Astrocyte of the spinal cord (primary cell): Measurements from ENCODE around the gene IQCH.

Source experiments
- DNase-seq: peaks from one replicate; pipeline ENCODE4 v3.0.0; 2011; ENCODE audit warnings: low read depth, low spot score
- H3K4me3 ChIP-seq: 2 replicates; pipeline ENCODE4 v1.5.1; 2011; ENCODE audit warnings: low read depth, mild to moderate bottlenecking, low read length, moderate library complexity
- CTCF ChIP-seq: IDR thresholded peaks from 2 replicates; pipeline ENCODE4 v1.5.1; 2012; ENCODE audit warnings: low read depth, mild to moderate bottlenecking, low read length, inconsistent platforms
- in situ Hi-C: cut with HindIII; loops from 2 replicates; pipeline ENCODE4 v1.10.0; 2017; ENCODE audit warnings: low sequenced_read_pairs

The IQCH gene

GRCh38 chr15:67216859-67217258 lies 37.7 kb upstream of the IQCH start:
- in situ Hi-C loops, result no loop called here
- H3K4me3 ChIP-seq, result no peak overlapping the region
- no peak for DNase-seq
- no peak for TF ChIP-seq CTCF

GRCh38 chr15:67218428-67218827 lies 36.2 kb upstream of the IQCH start:
- H3K4me3 ChIP-seq, result no peak overlapping the region
- in situ Hi-C loops, result no loop called here
- TF ChIP-seq CTCF, result no peak
- no peak for DNase-seq

GRCh38 chr15:67219288-67219687 lies 35.3 kb upstream of the IQCH start:
- no peak for DNase-seq
- in situ Hi-C loops, result no loop called here
- no peak overlapping the region for H3K4me3 ChIP-seq
- TF ChIP-seq CTCF, result no peak

- TF ChIP-seq CTCF, result no peak
- no peak for DNase-seq
- H3K4me3 ChIP-seq, result no peak overlapping the region
- in situ Hi-C loops, result no loop called here
These were observed 29.7 kb upstream of the IQCH start for GRCh38 chr15:67224889-67225288.

- no peak for TF ChIP-seq CTCF
- no peak overlapping the region for H3K4me3 ChIP-seq
- DNase-seq, result peak; percentile 27
- in situ Hi-C loops, result no loop called here
These were observed 29.2 kb upstream of the IQCH start for GRCh38 chr15:67225336-67225735.

GRCh38 chr15:67227431-67227830 lies 27.2 kb upstream of the IQCH start:
- H3K4me3 ChIP-seq, result no peak overlapping the region
- in situ Hi-C loops, result no loop called here
- DNase-seq, result no peak
- TF ChIP-seq CTCF, result no peak

- in situ Hi-C loops, result no loop called here
- TF ChIP-seq CTCF, result no peak
- no peak for DNase-seq
- no peak overlapping the region for H3K4me3 ChIP-seq
These were observed 26.7 kb upstream of the IQCH start for GRCh38 chr15:67227846-67228245.
